HepG2 (cell line): ENCODE measurements around the gene CRTAC1. TPM values are rescaled to one million over a fixed set of nuclear protein-coding genes. Genes with fewer than 3 reads are reported as not detected.
A peak's percentile ranks its signal among the peaks of the same experiment; 100 is the strongest.

Source experiments
- EHMT2 ChIP-seq: fragments of 200-600 bp; sonication (generic); IDR thresholded peaks from 2 replicates; pipeline ENCODE4 v1.7.0; 2017; ENCODE audit warnings: antibody characterized with exemption, low read depth, low read length, borderline replicate concordance
- KAT7 ChIP-seq: IDR thresholded peaks from 2 replicates; pipeline ENCODE4 v1.6.1; 2018; ENCODE audit warnings: borderline replicate concordance, missing compliant biosample characterization
- MIER2 ChIP-seq: IDR thresholded peaks from 2 replicates; pipeline ENCODE4 v1.6.1; 2016; ENCODE audit warnings: missing biosample characterization, missing genetic modification reagents
- MIER3 ChIP-seq: IDR thresholded peaks from 2 replicates; pipeline ENCODE4 v1.6.1; 2016; ENCODE audit warnings: missing compliant biosample characterization, borderline replicate concordance
- NAIF1 ChIP-seq: sonication (generic); formaldehyde crosslinking; IDR thresholded peaks from 2 replicates; pipeline ENCODE4 v1.5.0; 2020; ENCODE audit warnings: mild to moderate bottlenecking, missing genetic modification reagents, borderline replicate concordance
- PHF5A ChIP-seq: IDR thresholded peaks from one replicate; pipeline ENCODE4 v1.6.1; 2018; ENCODE audit warnings: low read depth, missing genetic modification reagents; ENCODE audit not compliant: unreplicated experiment
- RCOR2 ChIP-seq: IDR thresholded peaks from 2 replicates; pipeline ENCODE4 v1.6.1; 2016; ENCODE audit warnings: missing biosample characterization, missing genetic modification reagents
- RNF219 ChIP-seq: sonication (generic); formaldehyde crosslinking; IDR thresholded peaks from 2 replicates; pipeline ENCODE4 v1.5.0; 2020; ENCODE audit warnings: mild to moderate bottlenecking, missing genetic modification reagents
- SAFB2 ChIP-seq: sonication (generic); formaldehyde crosslinking; IDR thresholded peaks from 2 replicates; pipeline ENCODE4 v1.5.1; 2020; ENCODE audit warnings: missing genetic modification reagents, low read depth, mild to moderate bottlenecking, borderline replicate concordance
- SIX4 ChIP-seq: sonication (generic); formaldehyde crosslinking; IDR thresholded peaks from 2 replicates; pipeline ENCODE4 v1.4.0; 2020; ENCODE audit warnings: missing genetic modification reagents
- SRSF4 ChIP-seq: fragments of 200-400 bp; formaldehyde crosslinking; IDR thresholded peaks from one replicate; pipeline ENCODE4 v1.6.1; 2018; ENCODE audit warnings: mild to moderate bottlenecking, low read depth, low read length, moderate library complexity; ENCODE audit not compliant: poor library complexity, severe bottlenecking
- TBX2 ChIP-seq: sonication (generic); formaldehyde crosslinking; IDR thresholded peaks from 2 replicates; pipeline ENCODE4 v1.5.0; 2020; ENCODE audit warnings: missing genetic modification reagents, mild to moderate bottlenecking, borderline replicate concordance
- ZBTB43 ChIP-seq: sonication (generic); formaldehyde crosslinking; conservative IDR thresholded peaks from 2 replicates; pipeline ENCODE4 v1.4.0; 2020; ENCODE audit warnings: missing genetic modification reagents
- ZNF124 ChIP-seq: sonication (generic); formaldehyde crosslinking; IDR thresholded peaks from 2 replicates; pipeline ENCODE4 v1.4.0; 2020; ENCODE audit warnings: missing genetic modification reagents
- ZNF430 ChIP-seq: sonication (generic); formaldehyde crosslinking; IDR thresholded peaks from 2 replicates; pipeline ENCODE4 v1.9.0; 2021; ENCODE audit warnings: mild to moderate bottlenecking, missing genetic modification reagents
- ZNF468 ChIP-seq: sonication (generic); formaldehyde crosslinking; IDR thresholded peaks from 2 replicates; pipeline ENCODE4 v1.8.0; 2022; ENCODE audit warnings: mild to moderate bottlenecking, moderate library complexity, missing genetic modification reagents
- ZNF577 ChIP-seq: sonication (generic); formaldehyde crosslinking; IDR thresholded peaks from 2 replicates; pipeline ENCODE4 v1.4.0; 2020; ENCODE audit warnings: mild to moderate bottlenecking, low read depth, missing genetic modification reagents, borderline replicate concordance
- ZNF75D ChIP-seq: sonication (generic); formaldehyde crosslinking; IDR thresholded peaks from 2 replicates; pipeline ENCODE4 v1.8.1; 2023; ENCODE audit warnings: missing genetic modification reagents, mild to moderate bottlenecking, borderline replicate concordance
- ZNF781 ChIP-seq: sonication (generic); formaldehyde crosslinking; IDR thresholded peaks from 2 replicates; pipeline ENCODE4 v1.5.1; 2020; ENCODE audit warnings: borderline replicate concordance, mild to moderate bottlenecking, missing genetic modification reagents; ENCODE audit errors: not compliant biosample characterization
- ZNF816 ChIP-seq: sonication (generic); formaldehyde crosslinking; IDR thresholded peaks from 2 replicates; pipeline ENCODE4 v1.8.0; 2022; ENCODE audit warnings: missing genetic modification reagents, mild to moderate bottlenecking, borderline replicate concordance
- ZSCAN31 ChIP-seq: sonication (generic); formaldehyde crosslinking; IDR thresholded peaks from 2 replicates; pipeline ENCODE4 v1.5.0; 2020; ENCODE audit warnings: low read depth, mild to moderate bottlenecking, missing genetic modification reagents
- polyA plus RNA-seq, 8 experiments: library from polyadenylated mRNA; depleted of rRNA in 3 of 8; stranded (reverse) in 7 of 8; unstranded in 1 of 8; fragments of >200 nt; fragmentation: Illumina TruSeq in 4 of 8; extraction: Trizol in 4 of 8; gene quantifications; 2 replicates each; pipeline versions ENCODE4 v1.2.1 to v1.2.3, GENCODE V29; 2011 to 2016; ENCODE audit warnings: low read depth in 4 of 8, missing spikeins in 1 of 8, mixed read lengths in 1 of 8; ENCODE audit not compliant: insufficient read depth in 1 of 8
- total RNA-seq, 5 experiments: library from RNA; depleted of rRNA; stranded (reverse); fragments of >200 nt; fragmentation: Illumina TruSeq; extraction: Trizol; gene quantifications; 2 replicates each; pipeline ENCODE4 v1.2.3, GENCODE V29; 2016; ENCODE audit warnings: low read depth in 1 of 5
- TF ChIP-seq, protein P1 (sequence below): sonication (generic); formaldehyde crosslinking; IDR thresholded peaks from 2 replicates; pipeline ENCODE4 v1.5.0; 2020; ENCODE audit warnings: mild to moderate bottlenecking, missing genetic modification reagents, moderate library complexity
- TF ChIP-seq, protein P2 (sequence below): sonication (generic); formaldehyde crosslinking; IDR thresholded peaks from 2 replicates; pipeline ENCODE4 v1.4.0; 2020; ENCODE audit warnings: missing genetic modification reagents, mild to moderate bottlenecking, borderline replicate concordance

The CRTAC1 gene
- total and polyA plus RNA-seq, 2 of the 13 experiments (the other 11 are each of a cell fraction or from before 2014, with no cell fraction given), result not detected

DNA sequence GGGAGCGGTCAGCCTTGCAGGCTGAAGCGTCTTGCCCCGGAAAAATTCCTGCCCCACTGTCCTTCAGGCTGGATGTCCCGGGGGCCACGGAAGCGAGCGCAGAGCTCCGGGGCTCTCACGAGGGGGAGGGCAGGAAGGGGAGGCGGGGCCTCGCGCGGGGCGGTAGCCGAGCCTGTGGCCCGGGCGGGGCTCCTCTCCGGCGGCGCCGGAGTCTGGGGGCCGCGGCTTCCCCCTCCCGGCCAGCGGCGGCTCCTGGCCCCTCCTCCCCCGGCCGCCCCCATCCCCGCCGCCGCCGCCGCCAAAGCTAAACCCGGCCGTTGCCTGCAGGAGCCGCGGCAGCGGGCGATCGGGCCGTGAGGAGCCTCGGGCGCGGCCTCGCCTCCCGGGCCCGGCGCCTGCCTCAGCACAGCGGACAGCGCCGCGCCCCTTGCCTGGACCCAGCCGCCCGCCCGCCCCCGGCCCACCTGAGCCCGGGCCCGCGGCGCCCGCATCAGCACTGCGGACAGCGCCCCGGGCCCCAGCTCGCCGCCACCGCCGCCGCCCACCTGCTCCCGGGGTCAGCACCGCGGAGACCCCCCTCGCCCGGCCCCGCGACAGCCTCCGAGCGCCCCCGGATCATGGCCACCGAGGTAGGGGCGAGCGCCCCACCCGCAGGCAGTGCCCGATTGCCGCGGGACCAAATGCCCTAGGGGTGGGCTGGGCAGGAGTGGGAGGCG, 180.6 kb downstream of the CRTAC1 start, which contains the start of gene GOLGA7B (continued):
- no peak for TF ChIP-seq SAFB2 (CRISPR knock-in tag)
- 0 out of 2 replicates have a peak, but pooled peaks have one; percentile 43 for TF ChIP-seq ZBTB43
- TF ChIP-seq TBX2 (CRISPR knock-in tag), result no peak
- TF ChIP-seq NAIF1, result no peak
- no peak for TF ChIP-seq ZNF124 (CRISPR knock-in tag)
- TF ChIP-seq KAT7, result no peak
- TF ChIP-seq ZNF781, result no peak
- TF ChIP-seq SRSF4, result no peak
- TF ChIP-seq MIER2 (CRISPR knock-in tag), result peak; percentile 91
- no peak for TF ChIP-seq EHMT2
- TF ChIP-seq RNF219, result no peak
- TF ChIP-seq ZNF577, result no peak
- TF ChIP-seq MIER3 (CRISPR knock-in tag), result no peak
- no peak for TF ChIP-seq SIX4 (CRISPR knock-in tag)
- TF ChIP-seq, protein P1, sequence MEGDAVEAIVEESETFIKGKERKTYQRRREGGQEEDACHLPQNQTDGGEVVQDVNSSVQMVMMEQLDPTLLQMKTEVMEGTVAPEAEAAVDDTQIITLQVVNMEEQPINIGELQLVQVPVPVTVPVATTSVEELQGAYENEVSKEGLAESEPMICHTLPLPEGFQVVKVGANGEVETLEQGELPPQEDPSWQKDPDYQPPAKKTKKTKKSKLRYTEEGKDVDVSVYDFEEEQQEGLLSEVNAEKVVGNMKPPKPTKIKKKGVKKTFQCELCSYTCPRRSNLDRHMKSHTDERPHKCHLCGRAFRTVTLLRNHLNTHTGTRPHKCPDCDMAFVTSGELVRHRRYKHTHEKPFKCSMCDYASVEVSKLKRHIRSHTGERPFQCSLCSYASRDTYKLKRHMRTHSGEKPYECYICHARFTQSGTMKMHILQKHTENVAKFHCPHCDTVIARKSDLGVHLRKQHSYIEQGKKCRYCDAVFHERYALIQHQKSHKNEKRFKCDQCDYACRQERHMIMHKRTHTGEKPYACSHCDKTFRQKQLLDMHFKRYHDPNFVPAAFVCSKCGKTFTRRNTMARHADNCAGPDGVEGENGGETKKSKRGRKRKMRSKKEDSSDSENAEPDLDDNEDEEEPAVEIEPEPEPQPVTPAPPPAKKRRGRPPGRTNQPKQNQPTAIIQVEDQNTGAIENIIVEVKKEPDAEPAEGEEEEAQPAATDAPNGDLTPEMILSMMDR (CRISPR knock-in tag), result no peak
- TF ChIP-seq RCOR2 (CRISPR knock-in tag), result no peak
- no peak for TF ChIP-seq PHF5A (CRISPR knock-in tag)
- TF ChIP-seq ZNF75D (CRISPR knock-in tag), result no peak
- TF ChIP-seq ZSCAN31 (CRISPR knock-in tag), result 0 out of 2 replicates have a peak, but pooled peaks have one; percentile 37
- no peak for TF ChIP-seq ZNF816 (CRISPR knock-in tag)
- TF ChIP-seq ZNF430 (CRISPR knock-in tag), result no peak
- TF ChIP-seq, protein P2, sequence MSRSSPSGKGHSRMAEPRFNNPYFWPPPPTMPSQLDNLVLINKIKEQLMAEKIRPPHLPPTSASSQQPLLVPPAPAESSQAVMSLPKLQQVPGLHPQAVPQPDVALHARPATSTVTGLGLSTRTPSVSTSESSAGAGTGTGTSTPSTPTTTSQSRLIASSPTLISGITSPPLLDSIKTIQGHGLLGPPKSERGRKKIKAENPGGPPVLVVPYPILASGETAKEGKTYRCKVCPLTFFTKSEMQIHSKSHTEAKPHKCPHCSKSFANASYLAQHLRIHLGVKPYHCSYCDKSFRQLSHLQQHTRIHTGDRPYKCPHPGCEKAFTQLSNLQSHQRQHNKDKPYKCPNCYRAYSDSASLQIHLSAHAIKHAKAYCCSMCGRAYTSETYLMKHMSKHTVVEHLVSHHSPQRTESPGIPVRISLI (CRISPR knock-in tag), result no peak
- no peak for TF ChIP-seq ZNF468 (CRISPR knock-in tag)
